Nephron progenitor cell (in vitro differentiated cells): ENCODE measurements around the gene OR1J2.

Experiments used
- DNase-seq: peaks from one replicate; pipeline ENCODE4 v3.0.0; 2021
- H3K27ac Mint-ChIP-seq: 2 replicates; pipeline ENCODE4 v1.8.0; 2021; ENCODE audit warnings: mild to moderate bottlenecking, moderate library complexity, mixed read lengths
- H3K27me3 Mint-ChIP-seq: 2 replicates; pipeline ENCODE4 v1.8.0; 2021; ENCODE audit warnings: mild to moderate bottlenecking, low read depth, mixed read lengths; ENCODE audit not compliant: poor library complexity
- H3K36me3 Mint-ChIP-seq: 2 replicates; pipeline ENCODE4 v1.8.0; 2021; ENCODE audit warnings: low read depth, mixed read lengths
- H3K4me1 Mint-ChIP-seq: 2 replicates; pipeline ENCODE4 v1.8.0; 2021; ENCODE audit warnings: mixed read lengths
- H3K4me3 Mint-ChIP-seq: 2 replicates; pipeline ENCODE4 v1.8.0; 2021; ENCODE audit warnings: mild to moderate bottlenecking, moderate library complexity, mixed read lengths
- H3K9me3 Mint-ChIP-seq: 2 replicates; pipeline ENCODE4 v1.8.0; 2021; ENCODE audit warnings: mild to moderate bottlenecking, moderate library complexity, mixed read lengths
- CTCF ChIP-seq: fragments of 200-600 bp; sonication (generic); IDR thresholded peaks from 2 replicates; pipeline ENCODE4 v1.5.0; 2021; ENCODE audit warnings: antibody characterized with exemption

The OR1J2 gene

GRCh38 chr9:122474561-122474960 lies 36.0 kb upstream of the OR1J2 start:
- TF ChIP-seq CTCF, result no peak
- H3K27me3 Mint-ChIP-seq, result peaks cover 5% of the 10 kb centered on the region
- no peaks in the 10 kb centered on the region for H3K36me3 Mint-ChIP-seq
- no peak for DNase-seq
- H3K4me3 Mint-ChIP-seq, result no peak overlapping the region
- H3K9me3 Mint-ChIP-seq, result peaks cover 10% of the 10 kb centered on the region
- H3K4me1 Mint-ChIP-seq, result no peaks in the 10 kb centered on the region
- H3K27ac Mint-ChIP-seq, result no peak overlapping the region

- no peak for DNase-seq
- Mint-ChIP-seq H3K27me3 (peaks cover 5% of the 10 kb centered on the region), H3K9me3 (peaks cover 6% of the 10 kb centered on the region), H3K4me1 (no peaks in the 10 kb centered on the region), H3K4me3 (no peak overlapping the region), H3K36me3 (no peaks in the 10 kb centered on the region), H3K27ac (no peak overlapping the region)
- TF ChIP-seq CTCF, result no peak
Observed at GRCh38 chr9:122475717-122476116, 34.9 kb upstream of the OR1J2 start.

- peaks cover 5% of the 10 kb centered on the region for H3K27me3 Mint-ChIP-seq
- H3K4me3 Mint-ChIP-seq, result no peak overlapping the region
- no peak for DNase-seq
- no peaks in the 10 kb centered on the region for H3K36me3 Mint-ChIP-seq
- no peak for TF ChIP-seq CTCF
- H3K9me3 Mint-ChIP-seq, result peaks cover 5% of the 10 kb centered on the region
- no peaks in the 10 kb centered on the region for H3K4me1 Mint-ChIP-seq
- H3K27ac Mint-ChIP-seq, result no peak overlapping the region
Observed at GRCh38 chr9:122477346-122477745, 33.3 kb upstream of the OR1J2 start.

- Mint-ChIP-seq H3K9me3 (peaks cover 9% of the 10 kb centered on the region), H3K36me3 (no peaks in the 10 kb centered on the region), H3K4me1 (no peaks in the 10 kb centered on the region), H3K27me3 (peaks cover 5% of the 10 kb centered on the region), H3K27ac (no peak within 1 kb of the TSS), H3K4me3 (no peak within 1 kb of the TSS)
- DNase-seq, result no peak
- no peak for TF ChIP-seq CTCF
Observed at GRCh38 chr9:122477826-122478225, 32.8 kb upstream of the OR1J2 start, which contains the start of gene OR1J1. Gene OR1J1, minus strand, starts transcription at chr9:122477926. Its CDS starts 0 bp downstream, at chr9:122477926.

- peaks cover 9% of the 10 kb centered on the region for H3K9me3 Mint-ChIP-seq
- H3K27me3 Mint-ChIP-seq, result peaks cover 5% of the 10 kb centered on the region
- DNase-seq, result no peak
Observed at GRCh38 chr9:122479062-122479461, 31.5 kb upstream of the OR1J2 start.

More at GRCh38 chr9:122479062-122479461, 31.5 kb upstream of the OR1J2 start:
- TF ChIP-seq CTCF, result no peak
- Mint-ChIP-seq H3K4me3 (no peak overlapping the region), H3K36me3 (no peaks in the 10 kb centered on the region), H3K27ac (no peak overlapping the region), H3K4me1 (no peaks in the 10 kb centered on the region)
